Endothelial cell of umbilical vein (primary cell): ENCODE measurements around the gene ATG7. TPM values are rescaled to one million over a fixed set of nuclear protein-coding genes. Genes with fewer than 3 reads are reported as not detected.

Source experiments
- BruUV-seq: library from RNA; stranded (reverse); fragments of 400-500 nt; replicated peaks from 2 replicates; lab custom pipeline; 2021; lab: Mats Ljungman, UMichigan
- CTCF ChIA-PET: fragments of 300-600, 350-600 bp; sonication (Branson Sonifier 250); formaldehyde crosslinking; loops from one replicate; lab custom pipeline; 2021; ENCODE audit warnings: antibody characterized with exemption, inconsistent platforms; lab: Charles Lee
- POLR2A ChIA-PET: fragments of 300-600, 350-600 bp; sonication (Branson Sonifier 250); formaldehyde crosslinking; loops from one replicate; lab custom pipeline; 2021; ENCODE audit warnings: antibody characterized with exemption, inconsistent platforms; lab: Charles Lee
- DNase-seq: peaks from one replicate; pipeline ENCODE4 v3.0.0-alpha.2; 2011; ENCODE audit warnings: low read depth, low spot score
- FAIRE-seq: peaks from 2 replicates; lab custom pipeline; 2011; peaks lifted over from hg19 to GRCh38; lab: Jason Lieb, UNC
- H2AFZ ChIP-seq: 2 replicates; pipeline ENCODE4 v1.6.0; 2012; ENCODE audit warnings: low read depth, low read length, control low read depth, inconsistent platforms
- H3K27ac ChIP-seq: 2 replicates; pipeline ENCODE4 v1.5.1; 2011; ENCODE audit warnings: low read depth, mild to moderate bottlenecking, control low read depth, low read length, moderate library complexity; ENCODE audit not compliant: insufficient read depth
- H3K27me3 ChIP-seq, 2 experiments: 2 replicates each; pipeline versions ENCODE4 v1.6.0 to v1.6.1; 2011; ENCODE audit warnings: low read length in 2 of 2, mixed read lengths in 1 of 2; ENCODE audit not compliant: control insufficient read depth in 2 of 2, insufficient read depth in 2 of 2
- H3K36me3 ChIP-seq, 2 experiments: 2 replicates in 1 of 2; 3 replicates in 1 of 2; pipeline ENCODE4 v1.5.1; 2011; ENCODE audit warnings: low read length in 2 of 2, mild to moderate bottlenecking in 1 of 2, moderate library complexity in 1 of 2; ENCODE audit not compliant: control insufficient read depth in 2 of 2, insufficient read depth in 2 of 2; ENCODE audit errors: extremely low read depth in 1 of 2
- H3K4me1 ChIP-seq: 3 replicates; pipeline ENCODE4 v1.5.1; 2011; ENCODE audit warnings: mild to moderate bottlenecking, low read length; ENCODE audit not compliant: control insufficient read depth, insufficient read depth; ENCODE audit errors: extremely low read depth
- H3K4me2 ChIP-seq: 2 replicates; pipeline ENCODE4 v1.6.1; 2011; ENCODE audit warnings: low read length, control low read depth, mixed read lengths; ENCODE audit not compliant: insufficient read depth
- H3K4me3 ChIP-seq, 3 experiments: fragments of 200-600 bp in 1 of 3; sonication (generic), shearing (Covaris generic) in 1 of 3; replicated peaks in 1 of 3; 2 replicates each; pipeline ENCODE4 v1.5.1; 2011 to 2016; ENCODE audit warnings: control low read depth in 3 of 3, low read length in 3 of 3, mild to moderate bottlenecking in 2 of 3, inconsistent platforms in 1 of 3, low read depth in 1 of 3, moderate library complexity in 1 of 3; ENCODE audit not compliant: insufficient read depth in 1 of 3
- H3K79me2 ChIP-seq: 2 replicates; pipeline ENCODE4 v1.6.0; 2012; ENCODE audit warnings: low read length, inconsistent platforms; ENCODE audit not compliant: control insufficient read depth, insufficient read depth
- H3K9ac ChIP-seq: replicated peaks from 2 replicates; pipeline ENCODE3; 2011; ENCODE audit warnings: low read length, control low read depth; ENCODE audit not compliant: insufficient read depth; ENCODE audit errors: extremely low read depth
- H3K9me1 ChIP-seq: replicated peaks from 3 replicates; pipeline ENCODE4 v1.6.0; 2011; ENCODE audit warnings: mild to moderate bottlenecking, low read length; ENCODE audit not compliant: control insufficient read depth, insufficient read depth; ENCODE audit errors: extremely low read depth
- H3K9me3 ChIP-seq: replicated peaks from 2 replicates; pipeline ENCODE4 v1.5.1; 2012; ENCODE audit warnings: low read length, inconsistent platforms; ENCODE audit not compliant: control insufficient read depth, insufficient read depth
- H4K20me1 ChIP-seq: replicated peaks from 2 replicates; pipeline ENCODE3; 2011; ENCODE audit warnings: mild to moderate bottlenecking, low read length; ENCODE audit not compliant: control insufficient read depth, insufficient read depth; ENCODE audit errors: extremely low read depth
- CTCF ChIP-seq, 2 donors: IDR thresholded peaks; 1 replicate in 1 of 2; 2 replicates in 1 of 2; pipeline ENCODE4 v1.5.1; 2011; ENCODE audit warnings: low read length in 2 of 2, mild to moderate bottlenecking in 2 of 2, moderate library complexity in 2 of 2, control low read depth in 1 of 2, inconsistent platforms in 1 of 2, low read depth in 1 of 2; ENCODE audit not compliant: insufficient read depth in 1 of 2; ENCODE audit errors: extremely low read depth in 1 of 2
- EZH2 ChIP-seq: IDR thresholded peaks from 2 replicates; pipeline ENCODE4 v1.6.1; 2012; ENCODE audit warnings: borderline replicate concordance, low read depth, mild to moderate bottlenecking, moderate library complexity, low read length, inconsistent platforms; ENCODE audit not compliant: severe bottlenecking
- FOS ChIP-seq: IDR thresholded peaks from 2 replicates; pipeline ENCODE4 v1.6.1; 2011; ENCODE audit warnings: mild to moderate bottlenecking, low read length, moderate library complexity, borderline replicate concordance; ENCODE audit not compliant: insufficient read depth
- GATA2 ChIP-seq: IDR thresholded peaks from 2 replicates; pipeline ENCODE4 v1.7.0; 2011; ENCODE audit warnings: low read depth, mild to moderate bottlenecking, moderate library complexity, mixed read lengths, low read length; ENCODE audit not compliant: insufficient read length, insufficient read depth
- JUN ChIP-seq: IDR thresholded peaks from 2 replicates; pipeline ENCODE4 v1.6.1; 2011; ENCODE audit warnings: borderline replicate concordance, low read depth; ENCODE audit not compliant: insufficient read length, insufficient read depth
- MAX ChIP-seq: IDR thresholded peaks from 2 replicates; pipeline ENCODE4 v1.6.1; 2011; ENCODE audit not compliant: insufficient read depth, insufficient read length
- MYC ChIP-seq: IDR thresholded peaks from one replicate; pipeline ENCODE4 v1.6.1; 2011; ENCODE audit warnings: mild to moderate bottlenecking, low read depth, low read length
- POLR2A ChIP-seq: IDR thresholded peaks from 2 replicates; pipeline ENCODE4 v1.6.1; 2012; ENCODE audit warnings: low read depth, mild to moderate bottlenecking, control low read depth, low read length
- POLR2AphosphoS5 ChIP-seq: IDR thresholded peaks from 2 replicates; pipeline ENCODE4 v1.6.1; 2012; ENCODE audit warnings: low read depth, mild to moderate bottlenecking, control low read depth, low read length, moderate library complexity; ENCODE audit not compliant: insufficient read depth
- dilution Hi-C: fragments of 300-500 bp; cut with MboI; formaldehyde crosslinking; loops from one replicate; pipeline ENCODE4 v1.15.0; 2019; ENCODE audit warnings: low sequenced_read_pairs; ENCODE audit not compliant: extremely low pct_ligation_motif_present
- intact Hi-C: fragments of 100-400 bp; cut with micrococcal nuclease; formaldehyde crosslinking; loops from one replicate; pipeline ENCODE4 v1.10.0; 2022
- polyA plus RNA-seq, 4 experiments: library from polyadenylated mRNA; depleted of rRNA in 3 of 4; stranded (reverse) in 3 of 4; unstranded in 1 of 4; fragments of >200 nt; gene quantifications; 2 replicates each; pipeline versions ENCODE4 v1.2.1 to v1.2.3, GENCODE V29; 2011 to 2012; ENCODE audit warnings: missing spikeins in 1 of 4
- total RNA-seq: library from RNA; stranded (reverse); gene quantifications from 2 replicates; pipeline ENCODE4 v1.2.3, GENCODE V29; 2021

Gene ATG7
- total and polyA plus RNA-seq, 2 donors (not counting 3 experiments of a cell fraction or from before 2014, with no cell fraction given), result 30.8 to 48.3 TPM

- no peak overlapping the region for H3K9ac ChIP-seq
- H3K9me1 ChIP-seq, result no peaks in the 10 kb centered on the region
- H4K20me1 ChIP-seq, result no peaks in the 10 kb centered on the region
- DNase-seq, result no peak
- no peaks in the 10 kb centered on the region for H3K36me3 ChIP-seq
- no peak overlapping the region for H3K27ac ChIP-seq
- no TSS peak for BruUV-seq
- H3K9me3 ChIP-seq, result no peaks in the 10 kb centered on the region
- no peaks in the 10 kb centered on the region for H3K4me1 ChIP-seq
- H3K79me2 ChIP-seq, result no peaks in the 10 kb centered on the region
- ChIA-PET POLR2A (no interaction called here), CTCF (interaction anchor here (1.2 to 1.9 kb wide), 5 partner anchors 8 to 33 kb away, joined by 3 to 6 read pairs (median 4); no protein-coding TSS in a partner anchor)
- intact Hi-C loops, result no loop called here
- dilution Hi-C loops, result no loop called here
- H3K4me3 ChIP-seq, result no peak overlapping the region
- H3K27me3 ChIP-seq, result no peaks in the 10 kb centered on the region
- no peak overlapping the region for H2AFZ ChIP-seq
- H3K4me2 ChIP-seq, result no peak overlapping the region
- TF ChIP-seq POLR2AphosphoS5 (no peak), JUN (no peak), MYC (no peak), FOS (no peak), GATA2 (no peak), EZH2 (no peak), POLR2A (no peak), MAX (no peak), CTCF (IDR thresholded peaks at IDR 0.05; ENCODE audit: extremely low read depth in 1 of 2, insufficient read depth in 1 of 2, low read depth in 1 of 2, low read length in 2 of 2) (no peak)
- no peak for FAIRE-seq
Observed at GRCh38 chr3:11534011-11534792, 262.0 kb downstream of the ATG7 start.
